Stomach (tissue), 19 donors: ENCODE results near the gene PLIN1. TPM values are rescaled to one million over a fixed set of nuclear protein-coding genes. Genes with fewer than 3 reads are reported as not detected.

ENCODE experiments used
- DNase-seq, 2 donors: peaks; one replicate each; pipeline versions ENCODE4 v3.0.0 to v3.0.0-alpha.2; 2013 to 2019
- H3K27ac ChIP-seq, 5 donors: fragments of 200-600 bp in 4 of 5; sonication (generic) in 4 of 5; one replicate each; pipeline ENCODE4 v1.5.1; 2013 to 2019; ENCODE audit warnings: mild to moderate bottlenecking in 1 of 5, moderate library complexity in 1 of 5
- H3K27me3 ChIP-seq, 3 donors: fragments of 200-600 bp; sonication (generic); one replicate each; pipeline ENCODE4 v1.5.1; 2017 to 2019; ENCODE audit warnings: mixed run types in 1 of 3
- H3K36me3 ChIP-seq, 4 donors: fragments of 200-600 bp; sonication (generic); 1 replicate in 3 of 4; 2 replicates in 1 of 4; pipeline ENCODE4 v1.5.1; 2016 to 2019
- H3K4me1 ChIP-seq, 4 donors: fragments of 200-600 bp; sonication (generic); one replicate each; pipeline ENCODE4 v1.5.1; 2016 to 2019
- H3K4me3 ChIP-seq, 4 donors: fragments of 200-600 bp; sonication (generic) in 3 of 4; one replicate each; pipeline ENCODE4 v1.5.1; 2016 to 2019; ENCODE audit warnings: mild to moderate bottlenecking in 1 of 4
- H3K9me3 ChIP-seq, 4 donors: fragments of 200-600 bp; sonication (generic); one replicate each; pipeline ENCODE4 v1.5.1; 2016 to 2019
- EP300 ChIP-seq: sonication (generic); formaldehyde crosslinking; IDR thresholded peaks from one replicate; pipeline ENCODE4 v1.6.1; 2017; ENCODE audit warnings: antibody characterized with exemption
- POLR2A ChIP-seq, 4 donors: fragments of 450-650 bp; IDR thresholded peaks; one replicate each; pipeline ENCODE4 v1.6.1; 2016; ENCODE audit warnings: antibody characterized with exemption in 4 of 4, control low read depth in 2 of 4, mild to moderate bottlenecking in 1 of 4, moderate library complexity in 1 of 4
- POLR2AphosphoS5 ChIP-seq, 3 donors: sonication (generic); formaldehyde crosslinking; IDR thresholded peaks; one replicate each; pipeline ENCODE4 v1.6.1; 2016; ENCODE audit warnings: antibody characterized with exemption in 3 of 3
- WGBS, 5 donors: extraction: QIAGEN DNeasy Blood & Tissue Kit in 3 of 5; methylation state at CpG; one replicate each; pipeline versions ENCODE4 v1.1.5 to v1.1.7; 2013 to 2018; 5-methylcytosine and 5-hydroxymethylcytosine counted together
- intact Hi-C: fragments of 100-400 bp; cut with DNase I; formaldehyde crosslinking; loops from one replicate; pipeline ENCODE4 v1.15.1; 2023; ENCODE audit warnings: low total_unique reads
- long read RNA-seq, 10 donors: transcript quantifications; one replicate each; lab custom pipeline, GENCODE V29; 2026
- polyA plus RNA-seq, 3 donors: library from polyadenylated mRNA; stranded (reverse); fragments of 200-250 nt; gene quantifications; one replicate each; pipeline ENCODE4 v1.2.3, GENCODE V29; 2013
- total RNA-seq, 5 donors: library from RNA; depleted of rRNA; stranded (reverse); fragments of >200 nt; gene quantifications; one replicate each; pipeline versions ENCODE4 v1.1.0 to v1.2.3, GENCODE V29; 2014 to 2016
- TF ChIP-seq, protein P1 (sequence below), 7 experiments: fragments of 450-650 bp in 4 of 7; fragments of 200-600 bp in 3 of 7; sonication (generic) in 3 of 7; IDR thresholded peaks; one replicate each; pipeline ENCODE4 v1.5.1; 2016 to 2019; ENCODE audit warnings: antibody characterized with exemption in 7 of 7, control low read depth in 2 of 7, mild to moderate bottlenecking in 1 of 7
- donor health status: healthy with polysubstance abuse.
- donor health status: Bipolar disorder and iron deficiency.
- donor health status: healthy.

Gene PLIN1, protein sequence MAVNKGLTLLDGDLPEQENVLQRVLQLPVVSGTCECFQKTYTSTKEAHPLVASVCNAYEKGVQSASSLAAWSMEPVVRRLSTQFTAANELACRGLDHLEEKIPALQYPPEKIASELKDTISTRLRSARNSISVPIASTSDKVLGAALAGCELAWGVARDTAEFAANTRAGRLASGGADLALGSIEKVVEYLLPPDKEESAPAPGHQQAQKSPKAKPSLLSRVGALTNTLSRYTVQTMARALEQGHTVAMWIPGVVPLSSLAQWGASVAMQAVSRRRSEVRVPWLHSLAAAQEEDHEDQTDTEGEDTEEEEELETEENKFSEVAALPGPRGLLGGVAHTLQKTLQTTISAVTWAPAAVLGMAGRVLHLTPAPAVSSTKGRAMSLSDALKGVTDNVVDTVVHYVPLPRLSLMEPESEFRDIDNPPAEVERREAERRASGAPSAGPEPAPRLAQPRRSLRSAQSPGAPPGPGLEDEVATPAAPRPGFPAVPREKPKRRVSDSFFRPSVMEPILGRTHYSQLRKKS
- total RNA-seq = 1 to 10 TPM; 2.2 to 7.6 (median 3.8) TPM
- polyA plus RNA-seq = 1 to 10 TPM in 2 of 3 donors, under 1 TPM in 1; 0.12 to 5.5 (median 1.6) TPM
- long read RNA-seq, donor 1 = 0 reads
- long read RNA-seq, donor 2 = 0 reads
- long read RNA-seq, donor 3 = 0 reads
- long read RNA-seq, donor 4 = 0 reads
- long read RNA-seq, donor 5 = 0 reads
- long read RNA-seq, donor 6 = 0 reads
- long read RNA-seq, donor 7 = 0 reads
- long read RNA-seq, donor 8 = 0 reads
- long read RNA-seq, donor 9 = 0 reads
- long read RNA-seq, donor 10 = 0 reads

DNA sequence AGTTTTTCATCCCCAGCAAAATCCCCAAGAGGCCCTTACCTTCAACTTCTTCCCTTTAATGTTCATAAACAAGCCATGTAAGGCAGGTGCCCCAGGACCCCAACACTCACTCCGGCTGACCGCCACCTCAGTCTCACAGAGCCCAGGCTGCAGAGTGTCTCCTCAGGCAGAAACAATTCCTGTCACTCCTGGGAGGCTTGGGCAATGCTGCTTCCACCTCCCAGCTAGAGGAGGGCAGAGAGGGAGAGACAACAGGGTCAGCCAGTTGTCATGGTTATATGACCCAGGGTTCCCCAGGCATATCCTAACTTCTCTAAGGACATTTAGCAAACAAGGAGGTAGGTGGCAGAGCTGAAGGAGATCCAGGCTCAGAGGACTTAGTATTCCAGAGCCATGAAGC lies at the start of gene PLIN1:
Gene PLIN1 (minus strand): TSS at position 156 of the 400 bp plus-strand sequence. CDS start 1,878 bp downstream, outside the sequence.
- Histone ChIP-seq H3K4me3 (no peak within 1 kb of the TSS), H3K27me3 (no peaks in the 10 kb centered on the region), H3K36me3 (peaks cover 6 to 19% (median 14%) of the 10 kb centered on the region in 4 donors), H3K9me3 (no peaks in the 10 kb centered on the region), H3K27ac (peak within 1 kb of the TSS in 4 of 5 donors; percentile 63 to 85 (median 74)), H3K4me1 (peaks cover 9 to 32% (median 30%) of the 10 kb centered on the region in 4 donors)
- WGBS, 5 donors = 93 to 100% (median 94%) methylated on average over 2 of the region's 2 CpGs
- TF ChIP-seq, protein P1, sequence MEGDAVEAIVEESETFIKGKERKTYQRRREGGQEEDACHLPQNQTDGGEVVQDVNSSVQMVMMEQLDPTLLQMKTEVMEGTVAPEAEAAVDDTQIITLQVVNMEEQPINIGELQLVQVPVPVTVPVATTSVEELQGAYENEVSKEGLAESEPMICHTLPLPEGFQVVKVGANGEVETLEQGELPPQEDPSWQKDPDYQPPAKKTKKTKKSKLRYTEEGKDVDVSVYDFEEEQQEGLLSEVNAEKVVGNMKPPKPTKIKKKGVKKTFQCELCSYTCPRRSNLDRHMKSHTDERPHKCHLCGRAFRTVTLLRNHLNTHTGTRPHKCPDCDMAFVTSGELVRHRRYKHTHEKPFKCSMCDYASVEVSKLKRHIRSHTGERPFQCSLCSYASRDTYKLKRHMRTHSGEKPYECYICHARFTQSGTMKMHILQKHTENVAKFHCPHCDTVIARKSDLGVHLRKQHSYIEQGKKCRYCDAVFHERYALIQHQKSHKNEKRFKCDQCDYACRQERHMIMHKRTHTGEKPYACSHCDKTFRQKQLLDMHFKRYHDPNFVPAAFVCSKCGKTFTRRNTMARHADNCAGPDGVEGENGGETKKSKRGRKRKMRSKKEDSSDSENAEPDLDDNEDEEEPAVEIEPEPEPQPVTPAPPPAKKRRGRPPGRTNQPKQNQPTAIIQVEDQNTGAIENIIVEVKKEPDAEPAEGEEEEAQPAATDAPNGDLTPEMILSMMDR (IDR thresholded peaks at IDR 0.05) = no peak
- no peak for TF ChIP-seq POLR2AphosphoS5 (IDR thresholded peaks at IDR 0.05)
- no peak for TF ChIP-seq EP300
- TF ChIP-seq POLR2A (IDR thresholded peaks at IDR 0.05) = no peak
- intact Hi-C loops = no loop called here
- no peak for DNase-seq

DNA sequence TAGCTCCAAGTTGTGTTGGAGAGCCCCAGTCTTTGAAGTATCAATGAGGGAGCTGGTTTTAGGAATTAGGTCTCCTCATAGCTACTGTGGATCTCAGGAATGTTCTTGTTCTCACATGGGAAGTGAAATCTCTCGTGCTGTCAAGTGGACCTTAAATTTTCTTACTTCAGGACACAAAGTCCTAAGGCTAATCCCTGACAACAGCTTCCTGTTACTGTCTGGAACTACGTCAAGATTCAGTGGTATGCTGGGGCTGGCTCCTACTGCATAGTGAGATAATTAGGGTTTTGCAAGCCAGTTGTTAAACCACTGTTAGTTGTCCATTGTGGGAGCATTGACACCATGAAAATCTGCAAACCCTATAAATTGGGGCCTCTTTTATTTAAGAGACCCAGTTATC lies 49.1 kb upstream of the PLIN1 start:
- Histone ChIP-seq H3K27ac (peak overlapping the region in 1 of 5 donors; percentile 53), H3K4me1 (no peaks in the 10 kb centered on the region), H3K4me3 (no peak overlapping the region), H3K36me3 (no peaks in the 10 kb centered on the region), H3K27me3 (peaks cover 0 to 8% (median 0%) of the 10 kb centered on the region in 3 donors), H3K9me3 (peaks cover 0 to 5% (median 0%) of the 10 kb centered on the region in 4 donors)
- no peak for DNase-seq
- TF ChIP-seq, protein P1 (IDR thresholded peaks at IDR 0.05) = no peak
- TF ChIP-seq POLR2A (IDR thresholded peaks at IDR 0.05) (no peak), POLR2AphosphoS5 (IDR thresholded peaks at IDR 0.05) (peak; percentile 31 to 49 (median 36)), EP300 (peak; percentile 40)
- intact Hi-C loops = no loop called here
- 25 to 52% (median 37%) methylated on average over 2 of the region's 2 CpGs for WGBS, 5 donors

DNA sequence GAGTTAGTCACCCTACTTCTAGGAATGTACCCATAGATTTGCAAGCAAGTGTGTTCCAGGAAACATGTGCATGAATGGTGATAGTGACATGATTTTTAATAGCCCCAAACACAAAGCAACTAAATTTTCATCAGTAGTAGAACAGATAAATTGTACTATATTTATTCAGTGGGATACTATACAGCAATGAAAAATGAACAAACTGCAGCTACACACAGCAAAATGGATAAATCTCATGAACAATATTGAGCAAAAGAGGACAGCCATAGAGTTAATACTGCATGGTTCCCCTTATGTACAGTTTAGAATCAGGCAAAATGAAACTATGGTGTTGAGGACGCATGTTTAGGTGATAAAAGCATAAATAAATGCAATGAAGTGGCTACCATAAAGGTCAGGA lies 45.9 kb upstream of the PLIN1 start:
- Histone ChIP-seq H3K27ac (no peak overlapping the region), H3K36me3 (no peaks in the 10 kb centered on the region), H3K4me1 (no peaks in the 10 kb centered on the region), H3K27me3 (peaks cover 0 to 7% (median 0%) of the 10 kb centered on the region in 3 donors), H3K9me3 (peaks cover 0 to 5% (median 0%) of the 10 kb centered on the region in 4 donors), H3K4me3 (no peak overlapping the region)
- 87 to 95% (median 89%) methylated on average over 1 of the region's 1 CpG for WGBS, 5 donors
- TF ChIP-seq POLR2A (IDR thresholded peaks at IDR 0.05) = no peak
- TF ChIP-seq, protein P1 (IDR thresholded peaks at IDR 0.05) = no peak
- TF ChIP-seq EP300 = no peak
- no peak for TF ChIP-seq POLR2AphosphoS5 (IDR thresholded peaks at IDR 0.05)
- intact Hi-C loops = no loop called here
- no peak for DNase-seq

DNA sequence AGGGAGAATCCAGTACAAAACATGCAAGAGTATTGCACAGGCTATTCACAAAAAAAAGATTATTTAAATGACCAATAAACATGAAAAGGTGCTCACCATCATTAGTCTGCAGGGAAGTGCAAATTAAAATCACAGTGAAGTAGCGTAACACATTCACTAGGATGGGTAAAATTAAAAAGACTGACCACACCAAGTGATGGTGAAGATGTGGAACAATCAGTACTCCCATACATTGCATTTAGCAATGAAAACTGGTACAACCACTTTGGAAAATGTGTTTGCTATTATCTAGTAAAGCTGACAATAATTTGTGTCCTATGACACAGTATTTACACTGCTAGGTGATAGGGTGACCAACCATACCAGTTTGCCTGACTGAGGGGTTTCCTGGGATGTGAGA lies 45.5 kb upstream of the PLIN1 start:
- intact Hi-C loops = no loop called here
- Histone ChIP-seq H3K4me3 (no peak overlapping the region), H3K27me3 (peaks cover 0 to 7% (median 0%) of the 10 kb centered on the region in 3 donors)

More for the DNA sequence above, 45.5 kb upstream of the PLIN1 start:
- WGBS, 5 donors = 96 to 100% (median 97%) methylated on average over 1 of the region's 1 CpG
- no peaks in the 10 kb centered on the region for H3K36me3 ChIP-seq
- H3K4me1 ChIP-seq = no peaks in the 10 kb centered on the region
- H3K9me3 ChIP-seq = peaks cover 0 to 5% (median 0%) of the 10 kb centered on the region in 4 donors
- H3K27ac ChIP-seq = no peak overlapping the region
- DNase-seq = no peak
- TF ChIP-seq POLR2AphosphoS5 (IDR thresholded peaks at IDR 0.05) = no peak
- TF ChIP-seq POLR2A (IDR thresholded peaks at IDR 0.05) = no peak
